NCI-H2029 treated with DMSO at 0.1 percent for 48 hours (cell line): ENCODE measurements around the gene ABCD2.
"Not testable (repeated sequence)": the region's sequence is repeated elsewhere in the genome, so short reads cannot be mapped to it uniquely, and the experiment has no call there.

Experiments used
- DNase-seq: peaks from one replicate; lab custom pipeline; 2025; lab: John Stamatoyannopoulos, UW

ABCD2 gene

DNA sequence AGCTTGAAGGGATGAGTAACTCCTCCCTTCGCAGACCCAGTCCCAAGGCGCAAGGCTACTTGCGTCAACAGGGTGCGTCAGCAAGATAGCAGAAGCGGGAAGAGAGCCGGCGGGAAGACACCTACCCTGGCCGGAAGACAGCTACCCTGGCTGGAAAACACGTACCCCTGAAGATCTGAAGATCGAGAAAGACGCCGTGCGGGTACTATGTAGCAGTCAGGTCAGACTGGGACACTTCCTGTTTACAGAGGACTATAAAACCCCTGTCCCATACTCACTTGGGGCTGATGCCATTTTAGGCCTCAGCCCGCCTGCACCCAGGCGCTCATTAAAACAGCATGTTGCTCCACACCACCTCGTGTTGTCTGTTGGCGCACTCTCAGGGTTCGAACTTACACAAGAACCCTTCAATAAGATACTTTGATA, 80.9 kb downstream of the ABCD2 start:
- DNase-seq: no peak

DNA sequence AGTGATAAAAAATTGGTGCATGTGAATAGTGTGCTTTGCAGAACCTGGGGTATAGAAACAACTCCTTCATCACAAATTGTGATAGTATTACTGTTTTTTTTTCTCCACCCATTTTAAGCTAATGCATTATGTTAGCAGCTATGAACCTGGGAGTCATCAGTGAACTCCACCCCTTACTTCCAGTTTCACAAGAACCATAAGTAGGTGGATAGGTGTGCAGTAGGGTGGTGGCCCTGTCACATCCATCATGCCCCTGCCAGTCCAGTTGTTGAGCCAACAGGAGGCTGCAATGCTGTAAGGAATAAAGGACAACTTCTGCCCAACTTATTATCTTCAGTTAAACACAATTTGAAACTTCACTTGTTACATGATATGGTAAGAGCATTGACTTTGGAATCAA, 85.7 kb downstream of the ABCD2 start:
- no peak for DNase-seq

DNA sequence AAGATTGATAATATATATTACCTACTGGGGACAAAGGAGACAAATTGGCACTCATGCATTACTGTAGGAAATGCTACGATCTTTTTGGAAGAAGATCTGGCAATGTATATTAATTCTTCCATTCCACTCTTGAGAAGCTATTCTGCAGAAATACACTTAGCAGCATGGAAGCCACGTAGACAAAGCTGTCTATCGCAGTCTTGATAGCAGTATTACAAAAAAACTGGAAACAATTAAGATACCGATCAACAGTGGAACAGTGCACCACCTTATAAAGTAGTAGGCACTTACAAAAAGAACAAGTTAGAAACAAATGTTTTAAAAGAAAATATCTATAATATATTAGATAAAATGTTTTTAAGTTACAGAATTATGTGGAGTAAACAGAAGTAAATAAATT, 87.2 kb downstream of the ABCD2 start:
- DNase-seq: no peak

DNA sequence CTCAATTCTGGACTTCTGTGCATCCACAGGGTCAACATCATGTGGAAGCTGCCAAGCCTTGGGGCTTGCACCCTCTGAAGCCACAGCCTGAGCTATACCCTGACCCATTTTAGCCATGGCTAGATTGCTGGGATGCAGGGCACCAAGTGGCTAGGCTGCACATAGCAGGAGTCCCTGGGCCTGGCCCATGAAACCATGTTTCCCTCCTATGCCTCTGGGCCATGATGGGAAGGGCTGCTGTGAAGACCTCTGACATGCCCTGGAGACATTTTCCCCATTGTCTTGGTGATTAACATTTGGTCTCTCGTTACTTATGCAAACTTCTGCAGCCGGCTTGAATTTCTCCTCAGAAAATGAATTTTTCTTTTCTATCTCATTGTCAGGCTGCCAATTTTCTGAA, 92.6 kb downstream of the ABCD2 start:
- DNase-seq: no peak

DNA sequence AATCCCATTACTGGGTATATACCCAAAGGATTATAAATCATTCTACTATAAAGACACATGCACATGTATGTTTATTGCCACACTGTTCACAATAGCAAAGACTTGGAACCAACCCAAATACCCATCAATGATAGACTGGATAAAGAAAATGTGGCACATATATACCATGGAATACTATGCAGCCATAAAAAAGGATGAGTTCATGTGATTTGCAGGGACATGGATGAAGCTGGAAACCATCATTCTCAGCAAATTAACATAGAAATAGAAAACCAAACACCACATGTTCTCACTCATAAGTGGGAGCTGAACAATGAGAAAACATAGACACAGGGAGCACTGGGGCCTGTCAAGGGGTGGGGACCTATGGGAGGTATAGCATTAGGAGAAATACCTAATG, 97.4 kb downstream of the ABCD2 start:
- DNase-seq: not testable (repeated sequence)

DNA sequence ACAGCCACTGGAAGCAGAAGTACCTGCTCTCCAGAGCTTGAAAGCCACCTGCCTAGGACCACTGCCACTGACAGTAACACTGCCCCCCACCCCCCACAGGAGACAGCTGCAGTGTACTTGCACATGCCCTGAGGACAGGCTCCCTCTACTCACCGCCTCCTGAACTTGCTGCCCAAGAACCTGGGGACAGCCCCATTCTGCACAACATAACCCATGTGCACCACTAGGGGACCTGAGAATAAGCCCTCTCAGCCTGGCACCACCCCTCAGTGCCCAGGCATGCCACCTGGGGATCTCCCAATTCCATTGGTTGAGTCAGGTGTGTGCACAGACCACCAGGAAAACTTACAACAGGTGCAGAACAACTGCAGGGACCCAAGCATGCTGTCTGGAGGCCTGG, 109.6 kb downstream of the ABCD2 start:
- no peak for DNase-seq

DNA sequence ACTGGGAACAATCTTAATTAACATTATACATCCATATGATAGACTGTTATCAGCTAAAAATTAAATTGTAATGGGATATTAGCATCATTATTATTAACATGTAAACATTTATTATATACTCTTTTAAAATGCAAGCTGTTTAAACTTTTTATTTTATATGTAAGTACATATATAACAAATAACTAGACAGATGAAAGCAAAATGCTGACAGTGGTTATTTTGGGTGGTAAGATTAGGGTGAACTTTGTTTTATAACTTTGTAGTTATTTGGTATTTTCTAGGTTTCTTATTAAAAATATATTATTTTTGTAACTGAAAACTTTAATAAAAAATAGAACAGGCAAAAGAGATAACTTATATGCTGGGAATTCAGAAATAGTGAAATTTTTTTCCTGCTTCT, 114.0 kb downstream of the ABCD2 start:
- DNase-seq: no peak

DNA sequence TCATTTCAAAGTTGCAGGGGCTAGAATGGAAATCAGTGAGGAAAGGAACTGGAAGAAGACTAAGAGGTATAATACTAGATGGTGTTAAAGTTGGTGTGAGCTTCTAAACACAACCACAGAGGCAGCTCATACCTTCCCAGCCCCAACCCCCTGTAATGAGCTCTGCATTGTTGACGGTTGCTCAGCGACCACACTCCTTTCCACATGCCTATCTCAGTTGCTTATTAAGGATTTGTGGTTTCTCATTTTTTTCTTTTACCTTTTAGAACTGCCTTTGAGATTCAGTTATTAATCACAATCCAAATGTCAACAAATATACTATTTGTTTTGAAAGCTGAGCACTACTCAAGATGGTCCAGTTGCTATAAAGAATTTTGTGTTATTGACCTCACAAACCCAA, 114.6 kb downstream of the ABCD2 start:
- DNase-seq: no peak

DNA sequence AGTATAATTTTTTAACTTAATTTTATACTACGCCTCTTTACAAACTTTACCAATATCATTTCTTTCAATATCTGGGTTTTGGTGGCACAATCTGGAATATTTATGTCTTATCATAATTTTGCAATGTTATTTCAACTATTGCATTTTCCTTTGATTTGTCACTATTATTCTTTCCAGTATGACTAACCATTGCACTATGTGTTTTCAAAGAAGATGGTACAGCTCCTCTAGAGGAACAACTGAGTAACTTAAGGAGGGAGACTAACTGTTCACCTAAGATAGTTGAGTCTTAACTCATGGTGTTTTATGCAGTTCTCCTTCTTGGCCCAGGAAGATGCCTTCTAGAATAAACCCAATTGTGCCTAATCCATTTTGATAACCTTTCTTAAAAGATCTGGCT, 116.2 kb downstream of the ABCD2 start:
- no peak for DNase-seq

DNA sequence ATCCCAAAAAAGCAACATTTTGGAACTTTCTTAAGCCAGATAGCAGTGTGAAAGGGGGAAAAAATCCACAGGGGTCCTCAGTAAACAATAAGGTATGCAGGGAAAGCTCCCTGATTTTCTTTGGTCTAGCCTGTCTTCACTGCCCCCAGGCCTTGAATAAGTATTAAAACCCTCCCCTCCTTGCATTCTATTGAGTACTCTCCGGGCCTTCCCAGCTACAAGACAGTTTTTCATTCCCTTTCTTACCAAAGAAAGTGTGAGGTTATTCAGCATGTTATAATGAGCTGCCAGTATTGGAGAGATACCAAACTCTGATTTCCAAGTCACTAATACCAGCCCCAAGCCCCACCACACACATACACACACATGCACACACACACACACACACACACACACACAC, 116.9 kb downstream of the ABCD2 start:
- no peak for DNase-seq
